Measurements from ENCODE around the gene HLA-DQA1.

DNA sequence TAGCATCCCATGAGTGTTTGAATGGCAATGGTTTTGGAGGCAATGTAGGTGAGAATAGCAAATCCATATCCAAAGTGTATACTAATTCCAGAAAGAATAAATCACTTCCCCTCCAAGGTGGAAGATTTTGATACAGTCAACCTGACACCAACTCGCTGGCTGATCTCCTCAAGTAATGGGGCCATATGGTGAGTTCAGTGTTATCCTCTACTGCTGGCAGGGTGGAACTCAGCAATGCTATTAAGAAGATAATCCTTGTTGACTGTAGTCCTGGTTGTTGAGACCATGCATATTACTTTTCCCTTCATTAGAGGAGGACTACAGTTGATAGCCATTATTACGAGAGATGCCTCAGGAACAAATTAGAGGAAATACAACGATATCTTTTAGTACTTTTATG is 47.0 kb downstream of the HLA-DQA1 start:
- TF ChIP-seq, protein P1, sequence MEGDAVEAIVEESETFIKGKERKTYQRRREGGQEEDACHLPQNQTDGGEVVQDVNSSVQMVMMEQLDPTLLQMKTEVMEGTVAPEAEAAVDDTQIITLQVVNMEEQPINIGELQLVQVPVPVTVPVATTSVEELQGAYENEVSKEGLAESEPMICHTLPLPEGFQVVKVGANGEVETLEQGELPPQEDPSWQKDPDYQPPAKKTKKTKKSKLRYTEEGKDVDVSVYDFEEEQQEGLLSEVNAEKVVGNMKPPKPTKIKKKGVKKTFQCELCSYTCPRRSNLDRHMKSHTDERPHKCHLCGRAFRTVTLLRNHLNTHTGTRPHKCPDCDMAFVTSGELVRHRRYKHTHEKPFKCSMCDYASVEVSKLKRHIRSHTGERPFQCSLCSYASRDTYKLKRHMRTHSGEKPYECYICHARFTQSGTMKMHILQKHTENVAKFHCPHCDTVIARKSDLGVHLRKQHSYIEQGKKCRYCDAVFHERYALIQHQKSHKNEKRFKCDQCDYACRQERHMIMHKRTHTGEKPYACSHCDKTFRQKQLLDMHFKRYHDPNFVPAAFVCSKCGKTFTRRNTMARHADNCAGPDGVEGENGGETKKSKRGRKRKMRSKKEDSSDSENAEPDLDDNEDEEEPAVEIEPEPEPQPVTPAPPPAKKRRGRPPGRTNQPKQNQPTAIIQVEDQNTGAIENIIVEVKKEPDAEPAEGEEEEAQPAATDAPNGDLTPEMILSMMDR (IDR thresholded peaks at IDR 0.05): no peak
- TF ChIP-seq POLR2A (IDR thresholded peaks at IDR 0.05) (no peak), POLR2AphosphoS5 (IDR thresholded peaks at IDR 0.05) (no peak), EP300 (IDR thresholded peaks at IDR 0.05) (no peak)

All from suprapubic skin (tissue), 4 donors.